Measurements from ENCODE around the gene DBF4B.
A peak's percentile ranks its signal among the peaks of the same experiment; 100 is the strongest.

The DBF4B gene

GRCh38 chr17:44777394-44778348 is 69.2 kb downstream of the DBF4B start:
- no peaks in the 10 kb centered on the region for H3K9me2 ChIP-seq (replicated peaks; ENCODE audit: control insufficient read depth, low read length)
- TF ChIP-seq CTCF (IDR thresholded peaks at IDR 0.05; ENCODE audit: low read depth, low read length, poor library complexity, severe bottlenecking) (no peak), EZH2phosphoT487 (IDR thresholded peaks at IDR 0.05; ENCODE audit: borderline replicate concordance, low read length) (no peak)
- no peaks in the 10 kb centered on the region for H3K36me3 ChIP-seq (ENCODE audit: control insufficient read depth, low read length)
- no peaks in the 10 kb centered on the region for H3K9me3 ChIP-seq (ENCODE audit: control insufficient read depth, insufficient read depth, low read length)
- peaks cover 26% of the 10 kb centered on the region for H3K4me1 ChIP-seq (ENCODE audit: control insufficient read depth, low read length)
- H3K27ac ChIP-seq (ENCODE audit: low read depth, low read length): no peak overlapping the region
- H4K20me1 ChIP-seq (ENCODE audit: control insufficient read depth, insufficient read depth, low read depth, low read length): 0 out of 2 replicates have a peak, but pooled peaks cover 2% of the 10 kb centered on the region
- no peaks in the 10 kb centered on the region for H3F3A ChIP-seq (ENCODE audit: control insufficient read depth, insufficient read depth)
- H3K4me3 ChIP-seq (ENCODE audit: low read length): no peak overlapping the region
- no peak overlapping the region for H3K4me2 ChIP-seq (ENCODE audit: low read length)
- no peaks in the 10 kb centered on the region for H3K79me2 ChIP-seq (ENCODE audit: control insufficient read depth, low read length)
- H3K27me3 ChIP-seq (ENCODE audit: control insufficient read depth, low read length): no peaks in the 10 kb centered on the region

- no peaks in the 10 kb centered on the region for H3K9me3 ChIP-seq (ENCODE audit: control insufficient read depth, insufficient read depth, low read length)
- H4K20me1 ChIP-seq (ENCODE audit: control insufficient read depth, insufficient read depth, low read depth, low read length): 0 out of 2 replicates have a peak, but pooled peaks cover 2% of the 10 kb centered on the region
- peak overlapping the region; percentile 98 for H3K4me2 ChIP-seq (ENCODE audit: low read length)
- no peak for TF ChIP-seq CTCF (IDR thresholded peaks at IDR 0.05; ENCODE audit: low read depth, low read length, poor library complexity, severe bottlenecking)
- TF ChIP-seq EZH2phosphoT487 (IDR thresholded peaks at IDR 0.05; ENCODE audit: borderline replicate concordance, low read length): no peak
- H3K4me1 ChIP-seq (ENCODE audit: control insufficient read depth, low read length): peaks cover 26% of the 10 kb centered on the region
- H3K4me3 ChIP-seq (ENCODE audit: low read length): peak overlapping the region; percentile 79
- H3K9me2 ChIP-seq (replicated peaks; ENCODE audit: control insufficient read depth, low read length): no peaks in the 10 kb centered on the region
- no peaks in the 10 kb centered on the region for H3K27me3 ChIP-seq (ENCODE audit: control insufficient read depth, low read length)
- no peaks in the 10 kb centered on the region for H3K79me2 ChIP-seq (ENCODE audit: control insufficient read depth, low read length)
- no peaks in the 10 kb centered on the region for H3K36me3 ChIP-seq (ENCODE audit: control insufficient read depth, low read length)
- H3K27ac ChIP-seq (ENCODE audit: low read depth, low read length): no peak overlapping the region
- H3F3A ChIP-seq (ENCODE audit: control insufficient read depth, insufficient read depth): no peaks in the 10 kb centered on the region
Observed at GRCh38 chr17:44778656-44779210, 70.3 kb downstream of the DBF4B start.

GRCh38 chr17:44779211-44780025 is 71.0 kb downstream of the DBF4B start:
- Histone ChIP-seq H3K4me2 (ENCODE audit: low read length) (peak overlapping the region; percentile 98), H3K36me3 (ENCODE audit: control insufficient read depth, low read length) (no peaks in the 10 kb centered on the region), H3K79me2 (ENCODE audit: control insufficient read depth, low read length) (no peaks in the 10 kb centered on the region), H3K4me1 (ENCODE audit: control insufficient read depth, low read length) (peaks cover 25% of the 10 kb centered on the region), H3K27me3 (ENCODE audit: control insufficient read depth, low read length) (no peaks in the 10 kb centered on the region), H4K20me1 (ENCODE audit: control insufficient read depth, insufficient read depth, low read depth, low read length) (0 out of 2 replicates have a peak, but pooled peaks cover 2% of the 10 kb centered on the region), H3F3A (ENCODE audit: control insufficient read depth, insufficient read depth) (no peaks in the 10 kb centered on the region), H3K27ac (ENCODE audit: low read depth, low read length) (no peak overlapping the region), H3K9me3 (ENCODE audit: control insufficient read depth, insufficient read depth, low read length) (no peaks in the 10 kb centered on the region), H3K4me3 (ENCODE audit: low read length) (peak overlapping the region; percentile 79), H3K9me2 (replicated peaks; ENCODE audit: control insufficient read depth, low read length) (no peaks in the 10 kb centered on the region)
- TF ChIP-seq CTCF (IDR thresholded peaks at IDR 0.05; ENCODE audit: low read depth, low read length, poor library complexity, severe bottlenecking) (peak; percentile 96), EZH2phosphoT487 (IDR thresholded peaks at IDR 0.05; ENCODE audit: borderline replicate concordance, low read length) (no peak)

All from DOHH2 (cell line).